Measurements from ENCODE around the gene RIPOR3.
"Not testable (repeated sequence)": the region's sequence is repeated elsewhere in the genome, so short reads cannot be mapped to it uniquely, and the experiment has no call there.

The RIPOR3 gene

GRCh38 chr20:50679753-50680104 is 11.6 kb downstream of the RIPOR3 start:
- no peak for DNase-seq

DNA sequence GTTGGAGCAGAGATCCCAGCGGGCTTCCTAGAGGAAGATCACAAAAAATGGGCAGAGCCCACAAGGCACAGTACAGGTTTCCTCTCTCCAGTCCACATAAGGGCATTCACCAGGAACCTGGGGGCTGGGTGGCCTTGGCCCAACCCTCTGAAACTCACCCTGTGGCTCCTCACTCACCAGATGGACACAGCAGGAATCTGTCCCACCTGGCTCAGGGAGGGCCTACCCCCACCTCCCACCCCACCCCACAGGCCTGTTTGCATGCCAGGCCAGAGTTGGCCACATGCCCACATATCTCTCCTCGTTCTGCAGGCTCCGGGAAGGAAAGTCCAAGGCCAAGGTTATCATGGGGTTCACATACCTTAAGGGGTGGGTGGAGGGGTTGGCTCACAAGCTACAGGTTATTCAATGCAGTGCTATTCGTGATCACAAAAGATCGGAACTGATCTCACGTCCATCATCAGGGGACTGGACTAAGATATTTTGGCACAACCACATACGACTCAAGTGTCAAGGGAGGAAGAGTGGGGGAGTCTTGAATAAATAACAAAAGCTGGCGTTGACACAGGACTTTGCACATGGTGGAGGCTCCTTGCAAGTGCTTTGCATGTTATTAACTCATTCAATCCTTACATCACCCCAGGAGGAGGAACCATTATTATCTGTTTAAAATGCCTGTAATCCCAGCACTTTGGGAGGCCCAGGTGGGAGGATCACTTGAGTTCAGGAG is 13.0 kb downstream of the RIPOR3 start:
- DNase-seq = no peak

DNA sequence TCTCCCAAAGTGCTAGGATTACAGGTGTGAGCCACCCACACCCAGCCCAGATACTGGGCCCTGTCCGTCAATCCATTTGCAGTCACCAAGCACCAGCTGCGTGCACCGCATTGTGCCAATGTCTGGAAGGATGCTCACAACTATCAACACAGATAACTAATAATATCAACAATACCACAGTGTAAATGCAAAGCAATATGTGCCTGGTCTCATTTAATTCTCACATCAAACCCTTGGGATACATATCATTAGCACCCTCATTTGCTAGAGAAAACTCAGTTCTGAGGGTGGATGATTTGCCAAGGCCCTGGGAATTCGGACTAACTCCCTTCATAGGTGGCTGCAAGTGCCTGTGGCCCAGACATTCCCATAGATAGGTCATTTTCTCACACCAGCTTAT is 14.5 kb downstream of the RIPOR3 start:
- DNase-seq = no peak

GRCh38 chr20:50676377-50676731 is 15.0 kb downstream of the RIPOR3 start:
- not testable (repeated sequence) for DNase-seq

GRCh38 chr20:50675671-50676376 is 15.5 kb downstream of the RIPOR3 start:
- DNase-seq = no peak

- no peak for DNase-seq
These were observed 17.1 kb downstream of the RIPOR3 start for GRCh38 chr20:50674138-50674825.

GRCh38 chr20:50673466-50674137 is 17.7 kb downstream of the RIPOR3 start:
- no peak for DNase-seq

DNA sequence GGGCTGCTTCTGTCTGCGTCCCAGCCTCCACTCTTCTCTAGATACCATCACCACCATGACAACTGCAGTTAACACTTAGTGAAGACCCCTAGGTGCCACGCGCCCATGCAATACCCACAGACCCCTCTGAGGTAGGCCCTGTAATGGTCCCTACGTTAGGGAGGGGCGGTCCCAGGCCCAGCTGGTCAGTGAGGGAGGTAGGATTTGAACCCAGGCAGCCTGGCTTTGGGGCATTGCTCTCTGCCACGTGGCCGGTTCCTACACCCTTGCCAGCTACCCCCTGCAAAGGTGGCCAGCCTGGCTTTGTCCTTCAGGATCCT is 18.2 kb downstream of the RIPOR3 start:
- no peak for DNase-seq

GRCh38 chr20:50672400-50673145 is 18.8 kb downstream of the RIPOR3 start:
- no peak for DNase-seq

DNA sequence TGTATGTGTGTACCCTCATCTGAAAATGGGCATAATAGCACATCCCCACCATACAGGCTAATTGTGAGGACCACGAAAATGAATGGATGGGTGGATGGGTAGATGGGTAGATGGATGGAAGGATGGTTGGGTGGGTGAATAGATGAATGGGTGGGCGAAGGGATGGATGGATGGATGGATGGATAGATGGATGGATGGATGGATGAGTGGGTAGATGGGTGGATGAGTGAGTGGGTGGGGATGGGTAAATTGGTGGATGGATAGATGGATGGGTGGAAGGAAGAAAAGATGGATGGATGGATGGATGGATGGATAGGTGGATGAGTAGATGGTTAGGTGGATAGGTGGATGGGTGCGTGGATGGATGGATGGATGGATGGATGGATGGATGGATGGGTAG is 19.7 kb downstream of the RIPOR3 start:
- no peak for DNase-seq

- not testable (repeated sequence) for DNase-seq
These were observed 20.3 kb downstream of the RIPOR3 start for GRCh38 chr20:50671010-50671409.

GRCh38 chr20:50670126-50670862 is 21.0 kb downstream of the RIPOR3 start:
- no peak for DNase-seq

DNA sequence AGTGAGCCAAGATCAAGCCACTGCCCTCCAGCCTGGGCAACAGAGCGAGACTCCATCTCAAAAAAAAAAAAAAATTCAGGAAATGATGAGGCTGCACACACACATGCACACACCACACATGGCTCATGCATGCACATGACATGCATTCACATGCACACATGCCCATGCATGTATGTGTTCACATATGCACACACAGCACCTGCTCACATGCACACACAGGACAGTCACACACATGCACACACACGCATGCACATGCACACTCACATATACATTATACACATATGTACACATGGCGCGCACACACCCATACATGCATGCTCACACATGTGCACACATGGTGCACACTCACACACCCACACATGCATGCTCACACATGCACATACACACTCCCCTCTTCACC is 22.5 kb downstream of the RIPOR3 start:
- DNase-seq = no peak

DNA sequence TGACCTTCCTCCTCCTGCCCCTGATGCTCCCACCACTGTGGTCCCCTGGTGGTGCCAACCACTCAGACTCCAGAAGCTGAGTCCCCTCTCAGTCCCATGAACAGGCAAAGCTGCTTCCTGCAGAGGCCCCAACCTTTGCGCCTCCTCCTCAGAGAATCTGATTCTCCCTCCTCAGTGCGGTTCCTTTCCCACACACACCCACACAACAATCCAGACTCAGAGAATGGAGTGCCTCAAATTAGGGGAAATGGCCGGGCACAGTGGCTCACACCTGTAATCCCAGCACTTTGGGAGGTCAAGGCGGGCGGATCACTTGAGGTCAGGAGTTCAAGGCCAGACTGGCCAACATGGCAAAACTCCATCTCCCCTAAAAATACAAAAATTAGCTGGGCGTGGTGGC is 23.0 kb downstream of the RIPOR3 start:
- DNase-seq = no peak

DNA sequence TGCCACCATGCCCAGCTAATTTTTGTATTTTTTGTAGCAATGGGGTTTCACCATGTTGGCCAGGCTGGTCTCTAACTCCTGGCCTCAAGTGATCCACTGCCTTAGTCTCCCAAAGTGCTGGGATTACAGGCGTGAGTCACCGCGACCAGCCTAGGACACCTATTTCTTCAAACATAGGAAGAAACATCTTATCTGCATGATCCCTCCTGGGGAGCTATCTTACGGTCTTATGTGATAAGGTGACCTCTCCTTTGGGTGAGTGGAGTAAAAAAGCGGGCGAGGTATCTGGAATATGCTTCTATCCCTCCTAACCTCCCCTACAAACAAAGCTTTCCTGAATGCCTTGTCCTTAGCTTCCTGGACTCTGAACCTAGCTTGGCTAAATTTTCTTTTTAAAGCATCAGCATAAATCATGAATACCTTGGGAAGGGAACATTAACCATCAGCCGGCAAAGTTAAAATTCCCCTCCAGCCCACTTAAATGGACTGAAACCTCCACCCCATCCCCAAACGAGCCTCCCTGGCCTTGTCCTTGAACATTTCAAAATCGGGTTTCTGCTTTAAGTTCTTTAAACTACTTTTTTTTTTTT is 24.5 kb downstream of the RIPOR3 start:
- DNase-seq = no peak

DNA sequence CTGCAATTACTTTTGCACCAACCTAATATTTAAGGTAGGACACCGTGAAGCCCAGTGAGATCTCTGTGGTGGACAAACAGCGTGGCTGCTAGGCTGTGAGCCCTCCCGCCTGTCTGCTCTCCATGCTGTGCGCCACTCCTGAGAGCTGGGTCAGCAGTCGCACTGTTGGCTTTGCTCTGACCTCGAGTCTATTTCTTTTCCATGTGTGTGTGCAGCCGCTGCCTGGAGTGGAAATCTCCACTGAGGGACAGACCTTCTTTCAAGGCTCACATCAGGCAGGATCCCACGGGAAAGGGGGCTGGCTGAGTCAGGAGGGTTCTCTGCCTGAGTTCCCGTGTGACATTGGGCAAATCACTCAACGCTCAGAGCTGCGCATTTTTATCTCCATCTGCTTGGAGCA is 27.1 kb downstream of the RIPOR3 start:
- no peak for DNase-seq

- no peak for DNase-seq
These were observed 28.1 kb downstream of the RIPOR3 start for GRCh38 chr20:50663095-50663821.

- no peak for DNase-seq
These were observed 31.2 kb downstream of the RIPOR3 start for GRCh38 chr20:50659975-50660670.

DNA sequence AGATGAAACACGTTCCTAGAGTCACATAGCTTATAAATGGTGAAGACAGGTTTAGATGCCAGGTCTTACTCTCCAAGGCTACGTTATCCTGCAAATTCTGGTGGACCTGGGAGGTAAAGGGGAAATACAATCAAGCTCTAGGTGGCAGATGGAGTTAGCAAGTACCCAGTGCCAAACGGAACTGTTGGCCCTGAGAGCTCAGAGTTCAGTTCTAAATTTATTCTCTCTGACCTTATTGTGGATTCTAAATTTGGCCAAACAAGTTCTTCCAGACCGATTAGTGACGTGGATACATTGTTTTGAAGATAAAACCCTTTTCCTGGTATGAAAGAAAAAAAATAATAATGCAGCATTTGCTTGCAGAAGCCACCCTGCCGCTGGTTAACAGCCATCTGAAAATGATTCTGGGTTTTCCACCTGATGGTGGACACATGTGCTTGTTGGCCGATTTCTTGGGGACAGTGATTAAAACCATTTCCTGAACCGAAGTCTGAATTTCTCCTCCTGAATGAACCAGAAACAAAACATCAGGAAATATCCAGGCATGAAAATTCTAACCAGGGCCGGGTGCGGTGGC is 32.5 kb downstream of the RIPOR3 start:
- no peak for DNase-seq

DNA sequence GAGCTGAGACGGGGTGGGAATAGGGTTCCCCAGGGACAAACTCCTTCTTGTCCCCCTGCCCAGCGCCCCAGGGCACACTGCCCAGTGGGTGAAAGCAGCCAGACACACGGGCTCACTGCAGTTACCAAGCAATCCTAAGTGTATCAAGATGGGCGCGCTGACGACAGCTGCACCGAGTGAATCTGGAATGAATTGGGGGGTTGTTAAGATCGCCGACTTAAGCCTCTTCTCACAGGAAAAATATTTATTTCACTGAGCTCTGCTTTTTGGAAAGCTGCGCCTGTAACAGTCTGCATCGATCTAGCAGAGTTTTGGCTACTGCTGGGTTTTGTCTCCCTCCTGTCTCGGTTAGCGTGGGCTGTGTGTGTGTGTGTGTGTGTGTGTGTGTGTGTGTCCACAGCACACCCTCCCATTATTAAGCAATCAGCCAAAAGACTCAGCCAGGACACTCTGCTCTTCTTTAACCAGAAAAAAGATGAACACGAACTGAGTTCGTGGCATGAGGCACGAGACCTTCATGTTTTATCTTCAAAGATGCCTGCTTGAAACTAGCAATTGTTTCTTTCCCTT is 35.9 kb downstream of the RIPOR3 start:
- DNase-seq = no peak

All from activated effector memory CD4-positive, alpha-beta T cell treated with Interleukin-2 at 50 U/mL for 16 hours (primary cell).